OCI-LY7 (cell line): ENCODE measurements around the gene ALK.

ENCODE experiments used
- EZH2phosphoT487 ChIP-seq: fragments of 200-600 bp; sonication (generic); IDR thresholded peaks from 2 replicates; pipeline ENCODE4 v1.6.1; 2018; ENCODE audit warnings: low read depth, borderline replicate concordance, mild to moderate bottlenecking, mixed run types, antibody characterized with exemption, low read length, moderate library complexity, mixed read lengths
- TF ChIP-seq, protein P1 (sequence below): fragments of 200-600 bp; sonication (generic); conservative IDR thresholded peaks from 2 replicates; pipeline ENCODE4 v1.5.1; 2014; ENCODE audit warnings: mild to moderate bottlenecking, antibody characterized with exemption, low read length, moderate library complexity, mixed read lengths

DNA sequence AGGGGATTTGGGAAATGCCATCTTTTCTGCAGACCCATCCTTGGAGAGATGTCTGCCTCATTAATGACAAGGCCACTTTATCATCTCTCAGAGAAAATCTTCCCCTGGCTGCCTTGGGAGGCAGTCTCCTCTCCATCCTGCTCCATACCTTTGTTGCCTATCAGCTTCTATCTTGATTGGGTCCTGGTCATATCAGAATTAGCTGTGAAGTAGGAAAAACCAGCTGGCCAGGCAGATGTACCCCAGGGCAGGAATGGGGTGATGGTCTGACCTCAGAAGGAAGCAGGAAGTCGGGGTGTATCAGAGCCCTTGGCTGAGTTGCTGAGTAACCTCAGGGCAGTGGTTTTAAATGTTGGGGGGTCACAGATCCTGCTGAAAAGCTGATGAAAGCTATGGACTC lies 41.3 kb downstream of the ALK start:
- TF ChIP-seq, protein P1, sequence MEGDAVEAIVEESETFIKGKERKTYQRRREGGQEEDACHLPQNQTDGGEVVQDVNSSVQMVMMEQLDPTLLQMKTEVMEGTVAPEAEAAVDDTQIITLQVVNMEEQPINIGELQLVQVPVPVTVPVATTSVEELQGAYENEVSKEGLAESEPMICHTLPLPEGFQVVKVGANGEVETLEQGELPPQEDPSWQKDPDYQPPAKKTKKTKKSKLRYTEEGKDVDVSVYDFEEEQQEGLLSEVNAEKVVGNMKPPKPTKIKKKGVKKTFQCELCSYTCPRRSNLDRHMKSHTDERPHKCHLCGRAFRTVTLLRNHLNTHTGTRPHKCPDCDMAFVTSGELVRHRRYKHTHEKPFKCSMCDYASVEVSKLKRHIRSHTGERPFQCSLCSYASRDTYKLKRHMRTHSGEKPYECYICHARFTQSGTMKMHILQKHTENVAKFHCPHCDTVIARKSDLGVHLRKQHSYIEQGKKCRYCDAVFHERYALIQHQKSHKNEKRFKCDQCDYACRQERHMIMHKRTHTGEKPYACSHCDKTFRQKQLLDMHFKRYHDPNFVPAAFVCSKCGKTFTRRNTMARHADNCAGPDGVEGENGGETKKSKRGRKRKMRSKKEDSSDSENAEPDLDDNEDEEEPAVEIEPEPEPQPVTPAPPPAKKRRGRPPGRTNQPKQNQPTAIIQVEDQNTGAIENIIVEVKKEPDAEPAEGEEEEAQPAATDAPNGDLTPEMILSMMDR: no peak
- no peak for TF ChIP-seq EZH2phosphoT487
